ENCODE results near the gene GARNL3.

The GARNL3 gene

GRCh38 chr9:127415657-127416056, 151.1 kb downstream of the GARNL3 start:
- DNase-seq, result no peak

- no peak for DNase-seq
Measured at GRCh38 chr9:127417131-127418036, 152.8 kb downstream of the GARNL3 start.

- peak in 2 of 5 experiments; percentile 19 to 50 for DNase-seq
Measured at GRCh38 chr9:127418037-127418471, 153.5 kb downstream of the GARNL3 start.

DNA sequence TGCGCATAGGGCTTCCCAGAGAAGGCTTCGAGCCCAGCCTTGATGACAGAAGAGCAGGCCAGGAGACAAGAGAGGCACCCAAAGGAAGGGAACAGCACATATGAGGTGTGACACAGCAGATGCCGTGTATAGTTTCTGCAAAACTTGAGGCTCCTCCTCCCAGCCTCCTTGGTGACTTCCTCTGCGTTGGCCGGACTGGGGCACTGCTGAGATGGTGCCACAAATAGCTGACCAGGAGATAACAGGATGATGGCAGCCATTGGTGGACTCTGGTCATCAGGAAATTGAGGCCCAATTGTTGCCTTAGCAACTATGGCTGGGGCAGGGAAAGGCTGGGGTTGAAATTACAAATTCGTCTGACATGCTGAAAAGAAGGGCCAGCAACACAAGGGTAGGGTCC, 154.8 kb downstream of the GARNL3 start:
- DNase-seq, result no peak

GRCh38 chr9:127421057-127421456, 156.5 kb downstream of the GARNL3 start:
- DNase-seq, result no peak

- no peak for DNase-seq
Measured at GRCh38 chr9:127422133-127422782, 157.7 kb downstream of the GARNL3 start.

DNA sequence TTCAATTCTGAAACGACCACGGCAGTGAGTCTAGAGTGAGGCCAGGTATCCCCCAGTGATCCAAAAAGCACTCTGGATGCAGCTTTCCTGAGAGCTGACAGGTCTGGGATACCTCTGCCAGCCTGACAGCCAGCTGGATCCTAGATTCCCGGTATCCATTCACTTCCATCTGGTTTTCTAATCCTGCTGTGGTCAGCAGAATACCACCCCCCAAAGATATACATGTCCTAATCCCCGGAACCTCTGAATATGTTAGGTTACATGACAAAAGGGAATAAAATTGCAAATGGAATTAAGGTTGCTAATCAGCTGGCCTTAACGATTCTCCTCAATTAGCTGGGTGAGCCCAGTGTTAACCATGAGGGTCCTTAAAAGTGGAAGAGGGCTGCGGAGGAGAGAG, 158.2 kb downstream of the GARNL3 start:
- DNase-seq, result no peak

GRCh38 chr9:127423476-127423933, 158.9 kb downstream of the GARNL3 start:
- peak in 1 of 5 experiments; percentile 8 for DNase-seq

GRCh38 chr9:127423934-127424675, 159.5 kb downstream of the GARNL3 start, which contains the start of gene ZNF79:
TSS of gene ZNF79 (plus strand) at chr9:127424382. CDS start at chr9:127424788, 406 bp downstream.
- peak; percentile 84 to 95 (median 86) for DNase-seq

GRCh38 chr9:127424676-127424999, 160.1 kb downstream of the GARNL3 start:
- peak in 3 of 5 experiments; percentile 12 to 59 (median 18) for DNase-seq

DNA sequence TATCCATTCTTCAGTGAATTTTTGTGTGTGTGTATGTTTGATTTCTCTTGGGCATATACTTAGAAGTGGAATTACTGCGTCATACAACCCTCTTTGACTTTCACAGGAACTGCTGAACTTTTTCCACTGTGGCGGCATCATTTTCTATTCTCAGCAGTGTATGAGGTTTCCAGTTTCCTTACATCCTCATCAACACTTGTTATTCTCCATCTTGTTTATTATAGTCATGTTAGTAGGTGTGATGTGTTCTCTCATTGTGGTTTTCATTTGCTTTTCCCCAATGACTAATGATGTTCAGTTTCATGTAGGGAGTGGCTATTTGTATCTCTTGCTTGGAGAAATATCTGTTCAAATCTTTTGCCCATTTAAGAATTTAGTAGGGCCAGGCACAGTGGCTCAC, 162.2 kb downstream of the GARNL3 start:
- DNase-seq, result peak in 1 of 5 experiments; percentile 74

DNA sequence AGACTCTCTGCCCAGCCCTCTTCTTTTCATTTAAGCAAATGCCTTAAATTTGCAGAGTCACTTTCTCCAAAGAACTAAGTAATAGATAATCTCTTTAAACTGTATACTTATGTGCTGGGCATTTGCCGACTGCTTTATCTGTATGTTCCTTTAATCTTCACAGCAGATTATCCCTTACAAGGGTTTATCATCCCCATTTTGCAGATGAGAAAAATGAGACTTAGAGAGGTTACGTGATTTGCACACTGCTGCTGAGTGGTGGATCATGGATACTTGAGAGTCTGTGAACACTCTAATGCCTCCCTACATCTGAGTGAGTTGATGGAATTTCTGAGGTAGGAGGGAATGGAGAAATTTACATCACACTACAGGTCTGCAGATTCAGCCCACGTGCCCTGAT, 163.8 kb downstream of the GARNL3 start:
- DNase-seq, result no peak

DNA sequence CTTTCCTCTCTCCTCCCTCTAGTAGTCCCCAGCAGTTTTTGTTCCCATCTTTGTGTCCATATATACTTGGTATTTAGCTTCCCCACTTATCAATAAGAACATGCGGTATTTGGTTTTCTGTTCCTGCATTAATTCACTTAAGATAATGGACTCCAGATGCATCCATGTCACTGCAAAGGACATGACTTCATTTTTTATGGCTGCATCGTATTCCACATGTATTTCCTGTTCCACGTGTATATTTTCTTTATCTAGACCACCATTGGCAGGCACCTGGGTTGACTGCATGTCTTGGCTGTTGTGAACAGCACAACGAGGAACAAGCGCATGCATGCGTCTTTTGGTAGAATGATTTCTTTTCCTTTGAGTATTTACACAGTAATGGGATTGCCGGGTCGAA, 165.8 kb downstream of the GARNL3 start:
- DNase-seq, result no peak

DNA sequence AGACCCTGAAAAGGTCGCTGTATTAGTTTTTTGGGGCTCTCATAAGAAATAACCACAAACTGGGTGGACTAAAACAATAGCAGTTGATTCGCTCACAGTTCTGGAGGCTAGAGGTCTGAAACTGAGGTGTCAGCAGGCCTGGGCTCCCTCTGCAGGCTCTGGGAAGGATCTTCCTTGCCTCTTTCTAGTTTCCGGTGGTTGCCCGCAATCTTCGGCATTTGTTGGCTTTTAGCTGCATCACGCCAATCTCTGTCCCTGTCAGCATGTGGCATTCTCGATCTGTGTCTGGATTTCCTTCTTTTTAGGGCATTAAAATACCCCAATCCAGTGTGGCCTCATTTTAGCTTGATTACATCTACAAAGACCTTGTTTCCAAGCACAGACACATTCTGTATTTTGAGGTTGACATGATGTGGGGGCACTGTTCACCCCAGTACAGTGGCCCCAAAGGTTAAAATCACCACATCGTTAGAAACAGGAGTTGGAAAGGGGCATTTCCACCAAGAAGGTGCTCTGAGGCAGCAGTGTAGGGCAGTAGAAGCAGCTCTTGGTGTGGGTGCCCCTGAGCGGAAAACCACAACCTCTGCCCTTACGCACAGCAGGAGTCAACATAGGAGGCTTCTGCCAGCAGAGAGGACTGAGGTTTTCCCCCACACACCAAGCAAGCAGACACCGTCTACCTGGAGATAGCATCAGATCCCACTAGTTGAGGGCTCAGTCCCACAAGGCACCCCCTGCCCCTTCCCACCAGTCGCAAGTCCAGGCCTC, 173.1 kb downstream of the GARNL3 start:
- DNase-seq, result peak in 2 of 5 experiments; percentile 59 to 84

DNA sequence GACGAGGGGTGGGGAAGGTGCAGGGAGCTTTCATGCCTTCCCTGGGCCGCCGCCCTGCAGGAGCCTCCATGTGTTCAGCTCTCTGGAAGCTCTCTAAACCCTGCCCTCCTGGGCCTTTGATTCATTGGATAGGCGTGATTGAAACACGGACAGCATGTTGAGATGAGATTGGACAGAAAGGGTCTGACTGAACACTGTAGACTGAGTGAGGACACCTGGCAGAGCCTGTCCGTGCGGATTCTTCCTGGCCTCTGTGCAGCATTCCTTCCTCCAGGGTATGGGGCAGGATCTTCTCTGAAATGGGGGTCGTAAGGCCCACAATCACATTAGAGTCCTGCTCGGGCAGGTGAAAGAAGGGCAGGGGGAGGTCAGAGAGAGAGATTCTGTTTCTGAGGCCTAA, 173.8 kb downstream of the GARNL3 start:
- no peak for DNase-seq

Measured in T-helper 2 cell (primary cell).